ENCODE data around the gene SLC16A7. TPM values are rescaled to one million over a fixed set of nuclear protein-coding genes. Genes with fewer than 3 reads are reported as not detected.

SLC16A7 gene
- total RNA-seq, 1 donor from 2014 or later: 6.5 TPM

DNA sequence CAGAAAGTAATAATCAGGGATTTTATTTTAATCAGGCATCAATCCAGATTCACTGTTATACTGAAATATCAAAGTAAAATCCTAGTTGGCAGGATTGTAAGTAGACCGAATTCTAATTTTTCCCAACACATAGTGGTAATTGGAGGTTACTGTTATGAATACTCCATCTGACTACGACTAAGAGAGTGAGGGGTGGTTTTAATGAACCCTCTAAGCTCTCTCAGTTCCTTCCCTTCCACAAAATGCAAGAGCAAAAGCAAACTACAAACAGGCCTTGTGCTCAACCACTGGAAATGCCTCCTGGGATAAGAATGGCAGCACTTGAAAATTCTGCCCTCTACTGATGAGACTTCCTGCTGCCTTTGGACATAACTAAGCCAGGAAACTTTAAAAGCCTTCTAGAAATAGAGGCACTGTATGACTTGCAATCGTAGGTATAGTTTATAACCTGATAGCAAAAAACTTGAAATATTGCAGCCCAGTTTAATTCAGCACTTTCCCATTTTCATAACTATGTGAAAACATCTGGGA, 184.8 kb downstream of the SLC16A7 start:
- no peaks in the 10 kb centered on the region for H3K4me1 Mint-ChIP-seq (ENCODE audit: low read depth)
- no peaks in the 10 kb centered on the region for H3K36me3 Mint-ChIP-seq (ENCODE audit: insufficient read depth)
- TF ChIP-seq, protein P1, sequence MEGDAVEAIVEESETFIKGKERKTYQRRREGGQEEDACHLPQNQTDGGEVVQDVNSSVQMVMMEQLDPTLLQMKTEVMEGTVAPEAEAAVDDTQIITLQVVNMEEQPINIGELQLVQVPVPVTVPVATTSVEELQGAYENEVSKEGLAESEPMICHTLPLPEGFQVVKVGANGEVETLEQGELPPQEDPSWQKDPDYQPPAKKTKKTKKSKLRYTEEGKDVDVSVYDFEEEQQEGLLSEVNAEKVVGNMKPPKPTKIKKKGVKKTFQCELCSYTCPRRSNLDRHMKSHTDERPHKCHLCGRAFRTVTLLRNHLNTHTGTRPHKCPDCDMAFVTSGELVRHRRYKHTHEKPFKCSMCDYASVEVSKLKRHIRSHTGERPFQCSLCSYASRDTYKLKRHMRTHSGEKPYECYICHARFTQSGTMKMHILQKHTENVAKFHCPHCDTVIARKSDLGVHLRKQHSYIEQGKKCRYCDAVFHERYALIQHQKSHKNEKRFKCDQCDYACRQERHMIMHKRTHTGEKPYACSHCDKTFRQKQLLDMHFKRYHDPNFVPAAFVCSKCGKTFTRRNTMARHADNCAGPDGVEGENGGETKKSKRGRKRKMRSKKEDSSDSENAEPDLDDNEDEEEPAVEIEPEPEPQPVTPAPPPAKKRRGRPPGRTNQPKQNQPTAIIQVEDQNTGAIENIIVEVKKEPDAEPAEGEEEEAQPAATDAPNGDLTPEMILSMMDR (IDR thresholded peaks at IDR 0.05; ENCODE audit: unreplicated experiment): peak; percentile 41
- no peaks in the 10 kb centered on the region for H3K27me3 Mint-ChIP-seq
- DNase-seq (ENCODE audit: low spot score, unreplicated experiment): no peak
- H3K4me3 Mint-ChIP-seq (ENCODE audit: low read depth): no peak overlapping the region
- no peak overlapping the region for H3K27ac Mint-ChIP-seq
- H3K9me3 Mint-ChIP-seq (ENCODE audit: low read depth): no peaks in the 10 kb centered on the region

DNA sequence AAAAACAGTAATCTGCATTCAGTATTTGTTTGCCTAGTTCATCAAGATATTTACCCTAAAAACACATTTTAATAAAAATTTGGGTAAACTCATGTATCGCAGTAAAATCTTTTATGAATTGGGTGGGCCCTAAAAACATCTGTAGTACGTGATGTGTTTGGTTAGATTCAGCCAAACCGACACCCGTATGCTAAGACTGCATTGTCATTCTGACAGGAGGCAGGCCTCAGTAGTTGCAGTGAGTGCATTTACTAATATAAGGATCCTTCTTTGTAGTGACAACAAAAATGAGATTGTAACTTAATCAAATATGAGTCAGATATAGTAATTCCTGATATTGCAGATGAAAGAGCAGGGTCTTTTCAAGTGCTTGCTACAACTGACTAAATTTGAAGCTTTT, 191.8 kb downstream of the SLC16A7 start:
- peaks cover 6% of the 10 kb centered on the region for H3K9me3 Mint-ChIP-seq (ENCODE audit: low read depth)
- DNase-seq (ENCODE audit: low spot score, unreplicated experiment): no peak
- H3K4me3 Mint-ChIP-seq (ENCODE audit: low read depth): no peak overlapping the region
- no peak overlapping the region for H3K27ac Mint-ChIP-seq
- TF ChIP-seq, protein P1 (IDR thresholded peaks at IDR 0.05; ENCODE audit: unreplicated experiment): no peak
- no peaks in the 10 kb centered on the region for H3K27me3 Mint-ChIP-seq
- H3K36me3 Mint-ChIP-seq (ENCODE audit: insufficient read depth): no peaks in the 10 kb centered on the region
- no peaks in the 10 kb centered on the region for H3K4me1 Mint-ChIP-seq (ENCODE audit: low read depth)

DNA sequence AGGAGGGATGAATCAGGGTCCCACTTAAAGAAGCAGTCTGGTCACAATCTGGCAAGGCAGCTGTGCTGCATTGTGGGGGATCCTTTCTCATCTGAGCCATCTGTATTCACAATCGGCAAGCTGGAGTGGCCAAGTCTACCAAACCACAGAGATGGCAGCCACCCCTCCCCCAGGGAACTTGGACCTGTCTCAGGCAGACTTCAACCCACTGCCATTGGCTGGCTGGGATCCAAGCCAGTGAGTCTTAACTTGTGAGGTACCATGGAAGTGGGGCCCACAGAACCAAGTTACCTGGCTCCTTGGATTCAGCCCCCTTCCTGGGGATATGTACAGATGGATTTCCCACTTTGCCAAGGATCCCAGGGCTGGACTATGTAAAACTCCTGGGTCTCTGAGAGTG, 196.8 kb downstream of the SLC16A7 start:
- no peak overlapping the region for H3K27ac Mint-ChIP-seq
- TF ChIP-seq, protein P1 (IDR thresholded peaks at IDR 0.05; ENCODE audit: unreplicated experiment): no peak
- no peak overlapping the region for H3K4me3 Mint-ChIP-seq (ENCODE audit: low read depth)
- H3K27me3 Mint-ChIP-seq: no peaks in the 10 kb centered on the region
- no peaks in the 10 kb centered on the region for H3K36me3 Mint-ChIP-seq (ENCODE audit: insufficient read depth)
- no peaks in the 10 kb centered on the region for H3K4me1 Mint-ChIP-seq (ENCODE audit: low read depth)
- peaks cover 27% of the 10 kb centered on the region for H3K9me3 Mint-ChIP-seq (ENCODE audit: low read depth)
- no peak for DNase-seq (ENCODE audit: low spot score, unreplicated experiment)

DNA sequence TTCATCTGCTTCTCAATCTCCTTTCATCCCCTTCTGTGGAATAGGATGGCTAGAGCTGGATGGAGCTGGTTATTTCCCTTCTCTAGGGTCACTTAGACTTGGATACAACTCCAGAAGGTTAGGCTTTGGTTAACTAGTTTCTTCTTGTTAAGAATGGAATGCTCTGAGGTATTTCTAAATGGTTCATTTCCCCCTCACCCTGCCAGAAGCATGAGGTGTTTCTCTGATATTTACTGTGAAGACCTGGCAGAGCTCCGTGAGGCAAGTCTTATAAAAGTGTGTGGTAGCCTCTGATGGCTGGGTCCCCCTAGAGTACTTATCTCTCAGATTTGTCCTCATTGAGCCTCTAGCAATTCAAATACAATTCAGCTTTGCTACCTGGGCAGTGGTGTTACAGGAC, 207.9 kb downstream of the SLC16A7 start:
- peaks cover 18% of the 10 kb centered on the region for H3K9me3 Mint-ChIP-seq (ENCODE audit: low read depth)
- H3K4me3 Mint-ChIP-seq (ENCODE audit: low read depth): no peak overlapping the region
- peaks cover 3% of the 10 kb centered on the region for H3K36me3 Mint-ChIP-seq (ENCODE audit: insufficient read depth)
- H3K27ac Mint-ChIP-seq: no peak overlapping the region
- no peak for DNase-seq (ENCODE audit: low spot score, unreplicated experiment)
- H3K27me3 Mint-ChIP-seq: no peaks in the 10 kb centered on the region
- TF ChIP-seq, protein P1 (IDR thresholded peaks at IDR 0.05; ENCODE audit: unreplicated experiment): no peak
- H3K4me1 Mint-ChIP-seq (ENCODE audit: low read depth): no peaks in the 10 kb centered on the region

DNA sequence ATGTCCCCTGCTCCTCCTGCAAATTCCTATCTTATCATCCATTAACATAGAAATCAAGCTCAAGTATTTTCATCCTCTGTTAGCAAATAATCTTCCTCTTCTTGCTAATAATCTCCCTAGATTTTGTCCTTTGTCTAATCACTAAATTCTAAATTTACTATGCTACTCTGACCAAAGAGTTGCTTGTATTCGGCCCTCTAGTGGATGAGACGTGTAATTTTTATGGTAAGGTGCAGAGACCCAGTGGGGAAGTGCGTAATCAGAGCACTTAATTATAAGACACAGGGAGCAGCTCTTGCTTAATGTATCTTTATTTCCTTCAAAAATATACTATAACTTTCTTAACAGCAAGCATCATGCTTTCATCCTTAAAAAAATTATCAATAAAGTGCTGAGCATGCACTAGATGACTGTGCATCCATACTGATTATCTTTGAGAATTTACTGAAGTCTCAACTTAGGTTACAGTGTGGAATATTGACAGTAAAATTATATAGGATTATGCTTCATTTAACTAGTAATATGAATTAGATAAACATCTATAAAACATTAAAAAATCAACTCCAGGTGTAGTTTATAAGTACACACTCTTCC, 212.6 kb downstream of the SLC16A7 start:
- TF ChIP-seq, protein P1 (IDR thresholded peaks at IDR 0.05; ENCODE audit: unreplicated experiment): peak; percentile 79
- H3K27me3 Mint-ChIP-seq: no peaks in the 10 kb centered on the region
- no peak for DNase-seq (ENCODE audit: low spot score, unreplicated experiment)
- no peak overlapping the region for H3K27ac Mint-ChIP-seq
- no peaks in the 10 kb centered on the region for H3K36me3 Mint-ChIP-seq (ENCODE audit: insufficient read depth)
- H3K9me3 Mint-ChIP-seq (ENCODE audit: low read depth): no peaks in the 10 kb centered on the region
- H3K4me3 Mint-ChIP-seq (ENCODE audit: low read depth): no peak overlapping the region
- peaks cover 5% of the 10 kb centered on the region for H3K4me1 Mint-ChIP-seq (ENCODE audit: low read depth)
